ENCODE measurements around the gene EVI5.
A peak's percentile ranks its signal among the peaks of the same experiment; 100 is the strongest.

EVI5 gene

GRCh38 chr1:92769856-92770255, 15.1 kb downstream of the EVI5 start:
- Histone ChIP-seq H3K27ac (ENCODE audit: low read depth, low read length) (no peak overlapping the region), H3K27me3 (ENCODE audit: insufficient read depth, low read length) (no peaks in the 10 kb centered on the region), H2AFZ (ENCODE audit: low read length, unreplicated experiment) (no peak overlapping the region), H3K79me2 (ENCODE audit: control insufficient read depth, insufficient read depth, low read length, unreplicated experiment) (peaks cover 39% of the 10 kb centered on the region), H3K36me3 (ENCODE audit: insufficient read depth, low read length) (no peaks in the 10 kb centered on the region), H3K4me1 (ENCODE audit: control insufficient read depth, insufficient read depth, low read length, unreplicated experiment) (no peaks in the 10 kb centered on the region), H3K4me3 (ENCODE audit: low read depth, low read length) (no peak overlapping the region)

- Histone ChIP-seq H3K4me1 (ENCODE audit: control insufficient read depth, insufficient read depth, low read length, unreplicated experiment) (no peaks in the 10 kb centered on the region), H2AFZ (ENCODE audit: low read length, unreplicated experiment) (no peak overlapping the region), H3K27ac (ENCODE audit: low read depth, low read length) (no peak overlapping the region), H3K27me3 (ENCODE audit: insufficient read depth, low read length) (no peaks in the 10 kb centered on the region), H3K79me2 (ENCODE audit: control insufficient read depth, insufficient read depth, low read length, unreplicated experiment) (peaks cover 34% of the 10 kb centered on the region), H3K4me3 (ENCODE audit: low read depth, low read length) (no peak overlapping the region), H3K36me3 (ENCODE audit: insufficient read depth, low read length) (no peaks in the 10 kb centered on the region)
Observed at GRCh38 chr1:92768915-92769314, 16.0 kb downstream of the EVI5 start.

DNA sequence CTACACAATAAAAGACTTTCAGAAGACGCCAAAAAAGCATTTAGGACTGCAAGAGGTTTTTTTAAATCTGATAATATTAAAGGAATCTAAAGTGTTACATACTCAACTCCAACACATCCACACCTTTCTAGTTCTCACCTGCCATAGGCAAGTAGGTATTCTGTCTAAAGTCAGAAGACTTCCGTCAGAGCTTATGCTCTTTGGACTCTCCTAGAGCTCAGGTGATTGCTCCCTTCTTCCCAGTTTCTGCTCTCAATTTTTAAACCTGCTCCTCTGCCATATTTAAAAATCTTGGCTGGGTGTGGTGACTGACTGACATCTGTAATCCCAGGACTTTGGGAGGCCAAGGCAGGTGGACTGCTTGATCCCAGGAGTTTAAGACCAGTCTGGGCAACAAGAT, 16.6 kb downstream of the EVI5 start:
- peaks cover 28% of the 10 kb centered on the region for H3K79me2 ChIP-seq (ENCODE audit: control insufficient read depth, insufficient read depth, low read length, unreplicated experiment)
- H3K4me3 ChIP-seq (ENCODE audit: low read depth, low read length) = no peak overlapping the region
- H3K36me3 ChIP-seq (ENCODE audit: insufficient read depth, low read length) = no peaks in the 10 kb centered on the region
- no peak overlapping the region for H2AFZ ChIP-seq (ENCODE audit: low read length, unreplicated experiment)
- no peaks in the 10 kb centered on the region for H3K4me1 ChIP-seq (ENCODE audit: control insufficient read depth, insufficient read depth, low read length, unreplicated experiment)
- no peak overlapping the region for H3K27ac ChIP-seq (ENCODE audit: low read depth, low read length)
- H3K27me3 ChIP-seq (ENCODE audit: insufficient read depth, low read length) = no peaks in the 10 kb centered on the region

- H3K27ac ChIP-seq (ENCODE audit: low read depth, low read length) = no peak overlapping the region
- no peaks in the 10 kb centered on the region for H3K27me3 ChIP-seq (ENCODE audit: insufficient read depth, low read length)
- no peak overlapping the region for H2AFZ ChIP-seq (ENCODE audit: low read length, unreplicated experiment)
- H3K4me3 ChIP-seq (ENCODE audit: low read depth, low read length) = no peak overlapping the region
- H3K79me2 ChIP-seq (ENCODE audit: control insufficient read depth, insufficient read depth, low read length, unreplicated experiment) = peaks cover 26% of the 10 kb centered on the region
- no peaks in the 10 kb centered on the region for H3K36me3 ChIP-seq (ENCODE audit: insufficient read depth, low read length)
- peaks cover 8% of the 10 kb centered on the region for H3K4me1 ChIP-seq (ENCODE audit: control insufficient read depth, insufficient read depth, low read length, unreplicated experiment)
Observed at GRCh38 chr1:92764116-92764515, 20.8 kb downstream of the EVI5 start.

DNA sequence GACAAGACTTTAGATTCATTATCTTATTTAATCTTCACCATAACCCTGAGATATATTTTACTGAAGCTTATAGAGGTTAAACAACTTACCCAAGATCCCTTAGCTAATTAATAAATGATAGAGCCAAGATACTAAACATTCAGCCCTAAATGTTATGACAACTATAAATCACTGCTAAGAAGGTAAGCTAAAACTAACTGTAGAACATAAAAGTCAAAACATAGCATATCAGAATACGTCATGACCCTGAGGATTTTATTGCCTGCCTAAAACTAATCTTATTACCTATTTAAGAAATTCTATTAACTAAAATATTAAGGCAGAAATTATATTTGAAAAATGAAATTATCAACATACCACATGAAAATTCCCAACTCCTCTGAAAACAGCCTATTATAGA, 22.6 kb downstream of the EVI5 start:
- H3K4me3 ChIP-seq (ENCODE audit: low read depth, low read length) = no peak overlapping the region
- H3K27me3 ChIP-seq (ENCODE audit: insufficient read depth, low read length) = no peaks in the 10 kb centered on the region
- H3K36me3 ChIP-seq (ENCODE audit: insufficient read depth, low read length) = no peaks in the 10 kb centered on the region
- no peak overlapping the region for H3K27ac ChIP-seq (ENCODE audit: low read depth, low read length)
- peaks cover 27% of the 10 kb centered on the region for H3K79me2 ChIP-seq (ENCODE audit: control insufficient read depth, insufficient read depth, low read length, unreplicated experiment)
- peaks cover 11% of the 10 kb centered on the region for H3K4me1 ChIP-seq (ENCODE audit: control insufficient read depth, insufficient read depth, low read length, unreplicated experiment)
- H2AFZ ChIP-seq (ENCODE audit: low read length, unreplicated experiment) = no peak overlapping the region

DNA sequence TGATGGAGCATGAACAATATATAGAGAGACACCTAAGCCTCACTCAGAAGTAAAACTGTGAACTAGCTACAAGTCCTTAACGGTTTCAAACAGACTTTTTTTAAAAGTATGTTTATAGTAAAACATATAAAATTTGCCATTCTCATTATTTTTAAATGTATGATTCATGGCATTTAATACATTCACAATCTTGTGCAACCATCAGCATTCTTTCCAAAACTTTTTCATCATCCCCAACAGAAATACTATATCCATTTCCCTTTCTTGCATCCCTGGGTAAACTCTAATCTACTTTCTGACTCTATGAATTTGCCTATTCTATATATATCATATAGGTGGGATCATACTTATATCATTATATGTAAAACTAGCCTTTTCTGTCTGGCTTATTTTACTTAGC, 25.5 kb downstream of the EVI5 start:
- no peaks in the 10 kb centered on the region for H3K36me3 ChIP-seq (ENCODE audit: insufficient read depth, low read length)
- peaks cover 27% of the 10 kb centered on the region for H3K4me1 ChIP-seq (ENCODE audit: control insufficient read depth, insufficient read depth, low read length, unreplicated experiment)
- H3K4me3 ChIP-seq (ENCODE audit: low read depth, low read length) = no peak overlapping the region
- no peaks in the 10 kb centered on the region for H3K27me3 ChIP-seq (ENCODE audit: insufficient read depth, low read length)
- 0 out of 2 replicates have a peak overlapping the region, but pooled peaks have one; percentile 5 for H3K27ac ChIP-seq (ENCODE audit: low read depth, low read length)
- peaks cover 36% of the 10 kb centered on the region for H3K79me2 ChIP-seq (ENCODE audit: control insufficient read depth, insufficient read depth, low read length, unreplicated experiment)
- H2AFZ ChIP-seq (ENCODE audit: low read length, unreplicated experiment) = no peak overlapping the region

GRCh38 chr1:92756537-92756936, 28.4 kb downstream of the EVI5 start:
- Histone ChIP-seq H3K4me1 (ENCODE audit: control insufficient read depth, insufficient read depth, low read length, unreplicated experiment) (peaks cover 49% of the 10 kb centered on the region), H3K27ac (ENCODE audit: low read depth, low read length) (peak overlapping the region; percentile 54; the same call in 1 of the 2 replicates), H3K27me3 (ENCODE audit: insufficient read depth, low read length) (no peaks in the 10 kb centered on the region), H3K79me2 (ENCODE audit: control insufficient read depth, insufficient read depth, low read length, unreplicated experiment) (peaks cover 37% of the 10 kb centered on the region), H2AFZ (ENCODE audit: low read length, unreplicated experiment) (no peak overlapping the region), H3K4me3 (ENCODE audit: low read depth, low read length) (no peak overlapping the region), H3K36me3 (ENCODE audit: insufficient read depth, low read length) (no peaks in the 10 kb centered on the region)

GRCh38 chr1:92755541-92756461, 29.1 kb downstream of the EVI5 start:
- peak overlapping the region; percentile 54; the same call in 1 of the 2 replicates for H3K27ac ChIP-seq (ENCODE audit: low read depth, low read length)
- peaks cover 49% of the 10 kb centered on the region for H3K4me1 ChIP-seq (ENCODE audit: control insufficient read depth, insufficient read depth, low read length, unreplicated experiment)
- H2AFZ ChIP-seq (ENCODE audit: low read length, unreplicated experiment) = no peak overlapping the region
- no peak overlapping the region for H3K4me3 ChIP-seq (ENCODE audit: low read depth, low read length)
- no peaks in the 10 kb centered on the region for H3K27me3 ChIP-seq (ENCODE audit: insufficient read depth, low read length)
- peaks cover 38% of the 10 kb centered on the region for H3K79me2 ChIP-seq (ENCODE audit: control insufficient read depth, insufficient read depth, low read length, unreplicated experiment)
- H3K36me3 ChIP-seq (ENCODE audit: insufficient read depth, low read length) = no peaks in the 10 kb centered on the region

GRCh38 chr1:92754719-92755050, 30.2 kb downstream of the EVI5 start:
- Histone ChIP-seq H3K27me3 (ENCODE audit: insufficient read depth, low read length) (no peaks in the 10 kb centered on the region), H2AFZ (ENCODE audit: low read length, unreplicated experiment) (no peak overlapping the region), H3K4me1 (ENCODE audit: control insufficient read depth, insufficient read depth, low read length, unreplicated experiment) (peaks cover 46% of the 10 kb centered on the region), H3K4me3 (ENCODE audit: low read depth, low read length) (no peak overlapping the region), H3K36me3 (ENCODE audit: insufficient read depth, low read length) (no peaks in the 10 kb centered on the region), H3K79me2 (ENCODE audit: control insufficient read depth, insufficient read depth, low read length, unreplicated experiment) (peaks cover 43% of the 10 kb centered on the region), H3K27ac (ENCODE audit: low read depth, low read length) (peak overlapping the region; percentile 66)

- H3K4me3 ChIP-seq (ENCODE audit: low read depth, low read length) = no peak overlapping the region
- no peak overlapping the region for H2AFZ ChIP-seq (ENCODE audit: low read length, unreplicated experiment)
- H3K27ac ChIP-seq (ENCODE audit: low read depth, low read length) = peak overlapping the region; percentile 66
- H3K4me1 ChIP-seq (ENCODE audit: control insufficient read depth, insufficient read depth, low read length, unreplicated experiment) = peaks cover 41% of the 10 kb centered on the region
- H3K36me3 ChIP-seq (ENCODE audit: insufficient read depth, low read length) = no peaks in the 10 kb centered on the region
- no peaks in the 10 kb centered on the region for H3K27me3 ChIP-seq (ENCODE audit: insufficient read depth, low read length)
- H3K79me2 ChIP-seq (ENCODE audit: control insufficient read depth, insufficient read depth, low read length, unreplicated experiment) = peaks cover 47% of the 10 kb centered on the region
Observed at GRCh38 chr1:92754000-92754718, 30.7 kb downstream of the EVI5 start.

GRCh38 chr1:92752719-92753118, 32.2 kb downstream of the EVI5 start:
- no peaks in the 10 kb centered on the region for H3K36me3 ChIP-seq (ENCODE audit: insufficient read depth, low read length)
- H3K27ac ChIP-seq (ENCODE audit: low read depth, low read length) = peak overlapping the region; percentile 66
- no peak overlapping the region for H3K4me3 ChIP-seq (ENCODE audit: low read depth, low read length)
- no peaks in the 10 kb centered on the region for H3K27me3 ChIP-seq (ENCODE audit: insufficient read depth, low read length)
- no peak overlapping the region for H2AFZ ChIP-seq (ENCODE audit: low read length, unreplicated experiment)
- H3K79me2 ChIP-seq (ENCODE audit: control insufficient read depth, insufficient read depth, low read length, unreplicated experiment) = peaks cover 49% of the 10 kb centered on the region
- peaks cover 38% of the 10 kb centered on the region for H3K4me1 ChIP-seq (ENCODE audit: control insufficient read depth, insufficient read depth, low read length, unreplicated experiment)
